ENCODE results near the gene KTN1. TPM values are rescaled to one million over a fixed set of nuclear protein-coding genes. Genes with fewer than 3 reads are reported as not detected.
A peak's percentile ranks its signal among the peaks of the same experiment; 100 is the strongest.

The KTN1 gene, protein sequence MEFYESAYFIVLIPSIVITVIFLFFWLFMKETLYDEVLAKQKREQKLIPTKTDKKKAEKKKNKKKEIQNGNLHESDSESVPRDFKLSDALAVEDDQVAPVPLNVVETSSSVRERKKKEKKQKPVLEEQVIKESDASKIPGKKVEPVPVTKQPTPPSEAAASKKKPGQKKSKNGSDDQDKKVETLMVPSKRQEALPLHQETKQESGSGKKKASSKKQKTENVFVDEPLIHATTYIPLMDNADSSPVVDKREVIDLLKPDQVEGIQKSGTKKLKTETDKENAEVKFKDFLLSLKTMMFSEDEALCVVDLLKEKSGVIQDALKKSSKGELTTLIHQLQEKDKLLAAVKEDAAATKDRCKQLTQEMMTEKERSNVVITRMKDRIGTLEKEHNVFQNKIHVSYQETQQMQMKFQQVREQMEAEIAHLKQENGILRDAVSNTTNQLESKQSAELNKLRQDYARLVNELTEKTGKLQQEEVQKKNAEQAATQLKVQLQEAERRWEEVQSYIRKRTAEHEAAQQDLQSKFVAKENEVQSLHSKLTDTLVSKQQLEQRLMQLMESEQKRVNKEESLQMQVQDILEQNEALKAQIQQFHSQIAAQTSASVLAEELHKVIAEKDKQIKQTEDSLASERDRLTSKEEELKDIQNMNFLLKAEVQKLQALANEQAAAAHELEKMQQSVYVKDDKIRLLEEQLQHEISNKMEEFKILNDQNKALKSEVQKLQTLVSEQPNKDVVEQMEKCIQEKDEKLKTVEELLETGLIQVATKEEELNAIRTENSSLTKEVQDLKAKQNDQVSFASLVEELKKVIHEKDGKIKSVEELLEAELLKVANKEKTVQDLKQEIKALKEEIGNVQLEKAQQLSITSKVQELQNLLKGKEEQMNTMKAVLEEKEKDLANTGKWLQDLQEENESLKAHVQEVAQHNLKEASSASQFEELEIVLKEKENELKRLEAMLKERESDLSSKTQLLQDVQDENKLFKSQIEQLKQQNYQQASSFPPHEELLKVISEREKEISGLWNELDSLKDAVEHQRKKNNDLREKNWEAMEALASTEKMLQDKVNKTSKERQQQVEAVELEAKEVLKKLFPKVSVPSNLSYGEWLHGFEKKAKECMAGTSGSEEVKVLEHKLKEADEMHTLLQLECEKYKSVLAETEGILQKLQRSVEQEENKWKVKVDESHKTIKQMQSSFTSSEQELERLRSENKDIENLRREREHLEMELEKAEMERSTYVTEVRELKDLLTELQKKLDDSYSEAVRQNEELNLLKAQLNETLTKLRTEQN (N-terminal part only)
- total RNA-seq (2022) (165 and 180 TPM in 2 replicates), Bru-seq, nascent RNA (percentile 94 among the genes with signal in this experiment), BruChase-seq, experiment 1, labeled RNA remaining after a 6-hour chase (percentile 93 among the genes with signal in this experiment), BruChase-seq, experiment 2, labeled RNA remaining after a 2-hour chase (percentile 92 among the genes with signal in this experiment)
- long read RNA-seq, full-length matches to known transcripts, result 169 of 589 reads
- long read RNA-seq, partial matches to known transcripts, result 42 of 589 reads
- long read RNA-seq, other reads (novel, unspliced or antisense), result 378 of 589 reads

DNA sequence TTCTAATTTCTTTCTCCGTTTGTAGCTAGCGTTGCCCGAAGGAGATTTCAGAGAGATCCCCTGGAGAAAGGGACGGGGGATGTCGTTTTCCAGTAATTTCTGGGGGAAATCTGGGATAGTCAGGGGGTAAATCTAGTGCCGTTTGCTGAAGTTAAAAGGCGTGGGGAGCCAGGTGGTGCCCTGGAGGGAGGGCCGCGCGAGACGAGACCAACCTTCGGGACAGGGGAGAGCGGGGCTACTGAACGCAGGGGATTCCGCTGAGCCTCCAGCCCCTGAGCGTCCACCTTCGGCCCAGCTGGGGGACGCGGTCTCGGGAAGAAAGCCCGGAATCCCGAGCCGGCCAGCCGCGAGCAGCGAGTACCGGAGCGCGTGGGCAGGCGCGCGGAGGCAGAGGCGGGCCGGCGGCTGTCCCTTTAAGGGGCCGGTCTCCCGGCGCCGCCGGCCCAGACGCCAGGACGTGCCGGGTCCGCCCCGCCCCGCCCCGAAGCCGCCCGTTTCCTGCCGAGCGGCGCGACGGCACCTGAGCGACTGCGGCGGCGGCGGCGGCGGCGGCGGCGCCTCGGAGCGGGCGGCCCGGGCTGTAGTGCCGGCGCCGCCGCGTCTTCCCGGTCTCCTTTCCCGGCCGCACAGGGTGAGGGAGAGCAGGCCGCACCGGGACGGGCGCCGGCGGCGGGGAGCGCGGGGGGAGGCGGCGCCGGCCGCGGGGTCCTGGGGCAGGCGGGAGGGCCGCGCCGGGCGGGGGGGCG lies at the start of gene KTN1:
Gene KTN1, plus strand, starts transcription at position 484 of the 746 bp plus-strand sequence. CDS start 31,842 bp downstream, outside the sequence.
- TF ChIP-seq, protein P1, sequence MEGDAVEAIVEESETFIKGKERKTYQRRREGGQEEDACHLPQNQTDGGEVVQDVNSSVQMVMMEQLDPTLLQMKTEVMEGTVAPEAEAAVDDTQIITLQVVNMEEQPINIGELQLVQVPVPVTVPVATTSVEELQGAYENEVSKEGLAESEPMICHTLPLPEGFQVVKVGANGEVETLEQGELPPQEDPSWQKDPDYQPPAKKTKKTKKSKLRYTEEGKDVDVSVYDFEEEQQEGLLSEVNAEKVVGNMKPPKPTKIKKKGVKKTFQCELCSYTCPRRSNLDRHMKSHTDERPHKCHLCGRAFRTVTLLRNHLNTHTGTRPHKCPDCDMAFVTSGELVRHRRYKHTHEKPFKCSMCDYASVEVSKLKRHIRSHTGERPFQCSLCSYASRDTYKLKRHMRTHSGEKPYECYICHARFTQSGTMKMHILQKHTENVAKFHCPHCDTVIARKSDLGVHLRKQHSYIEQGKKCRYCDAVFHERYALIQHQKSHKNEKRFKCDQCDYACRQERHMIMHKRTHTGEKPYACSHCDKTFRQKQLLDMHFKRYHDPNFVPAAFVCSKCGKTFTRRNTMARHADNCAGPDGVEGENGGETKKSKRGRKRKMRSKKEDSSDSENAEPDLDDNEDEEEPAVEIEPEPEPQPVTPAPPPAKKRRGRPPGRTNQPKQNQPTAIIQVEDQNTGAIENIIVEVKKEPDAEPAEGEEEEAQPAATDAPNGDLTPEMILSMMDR (IDR thresholded peaks at IDR 0.05; ENCODE audit: unreplicated experiment), result no peak
- BruUV-seq (replicated peaks), result no TSS peak
- Mint-ChIP-seq H3K27me3 (ENCODE audit: insufficient read depth, unreplicated experiment) (no peaks in the 10 kb centered on the region), H3K27ac (ENCODE audit: low read depth, unreplicated experiment) (peak within 1 kb of the TSS; percentile 70), H3K36me3 (ENCODE audit: insufficient read depth, unreplicated experiment) (peaks cover 4% of the 10 kb centered on the region), H3K9me3 (ENCODE audit: unreplicated experiment) (no peaks in the 10 kb centered on the region), H3K4me1 (ENCODE audit: insufficient read depth, unreplicated experiment) (peaks cover 11% of the 10 kb centered on the region), H3K4me3 (ENCODE audit: unreplicated experiment) (peak within 1 kb of the TSS; percentile 70)
- DNase-seq (ENCODE audit: unreplicated experiment), result peak; percentile 85
- ChIA-PET CTCF (interaction anchor here (0.7 to 1.2 kb wide), 2 partner anchors 134 to 999 kb away, joined by 3 read pairs; no protein-coding TSS in a partner anchor), POLR2A (interaction anchor here (0.8 to 3.1 kb wide), 12 partner anchors 10 to 133 kb away, joined by 3 to 23 read pairs (median 6); no protein-coding TSS in a partner anchor)
- intact Hi-C loops (cut with micrococcal nuclease), result loop anchor here (2.0 kb wide), 1 partner anchor 133 kb away; no protein-coding TSS in a partner anchor

- H3K4me3 Mint-ChIP-seq (ENCODE audit: unreplicated experiment), result no peak overlapping the region
- TF ChIP-seq, protein P1 (IDR thresholded peaks at IDR 0.05; ENCODE audit: unreplicated experiment), result no peak
- DNase-seq (ENCODE audit: unreplicated experiment), result no peak
- no peaks in the 10 kb centered on the region for H3K9me3 Mint-ChIP-seq (ENCODE audit: unreplicated experiment)
- H3K36me3 Mint-ChIP-seq (ENCODE audit: insufficient read depth, unreplicated experiment), result no peaks in the 10 kb centered on the region
- ChIA-PET CTCF (no interaction called here), POLR2A (interaction anchor here (1.0 kb wide), 1 partner anchor 10 kb away, joined by 3 read pairs; no protein-coding TSS in a partner anchor)
- BruUV-seq (replicated peaks), result no TSS peak
- no peaks in the 10 kb centered on the region for H3K27me3 Mint-ChIP-seq (ENCODE audit: insufficient read depth, unreplicated experiment)
- no peak overlapping the region for H3K27ac Mint-ChIP-seq (ENCODE audit: low read depth, unreplicated experiment)
- no peaks in the 10 kb centered on the region for H3K4me1 Mint-ChIP-seq (ENCODE audit: insufficient read depth, unreplicated experiment)
- intact Hi-C loops (cut with micrococcal nuclease), result no loop called here
These were observed 49.5 kb upstream of the KTN1 start for GRCh38 chr14:55530464-55530863.

- POLR2A ChIA-PET, result no interaction called here
- H3K4me1 Mint-ChIP-seq (ENCODE audit: insufficient read depth, unreplicated experiment), result peaks cover 5% of the 10 kb centered on the region
- CTCF ChIA-PET, result interaction anchor here (0.7 kb wide), 1 partner anchor 11 kb away, joined by 3 read pairs; no protein-coding TSS in a partner anchor
These were observed 47.2 kb upstream of the KTN1 start for GRCh38 chr14:55532645-55533344.

More at GRCh38 chr14:55532645-55533344, 47.2 kb upstream of the KTN1 start:
- Mint-ChIP-seq H3K27me3 (ENCODE audit: insufficient read depth, unreplicated experiment) (no peaks in the 10 kb centered on the region), H3K27ac (ENCODE audit: low read depth, unreplicated experiment) (no peak overlapping the region), H3K36me3 (ENCODE audit: insufficient read depth, unreplicated experiment) (no peaks in the 10 kb centered on the region), H3K9me3 (ENCODE audit: unreplicated experiment) (peaks cover 8% of the 10 kb centered on the region), H3K4me3 (ENCODE audit: unreplicated experiment) (no peak overlapping the region)
- TF ChIP-seq, protein P1 (IDR thresholded peaks at IDR 0.05; ENCODE audit: unreplicated experiment), result no peak
- no TSS peak for BruUV-seq (replicated peaks)
- intact Hi-C loops (cut with micrococcal nuclease), result no loop called here
- no peak for DNase-seq (ENCODE audit: unreplicated experiment)

Data from MCF 10A (cell line).